ENCODE measurements around the gene SLC47A2.
"Not testable (repeated sequence)": the region's sequence is repeated elsewhere in the genome, so short reads cannot be mapped to it uniquely, and the experiment has no call there.

SLC47A2 gene

GRCh38 chr17:19670908-19671307 is 45.5 kb downstream of the SLC47A2 start:
- Histone ChIP-seq H3K9ac (ENCODE audit: low read depth, low read length, poor library complexity, severe bottlenecking) (no peak overlapping the region), H3K4me3 (ENCODE audit: low read length, poor library complexity, severe bottlenecking) (no peak overlapping the region), H3K27me3 (ENCODE audit: insufficient read depth, low read length, poor library complexity, severe bottlenecking) (no peaks in the 10 kb centered on the region), H3K36me3 (ENCODE audit: insufficient read depth, low read length) (no peaks in the 10 kb centered on the region), H3K9me2 (replicated peaks; ENCODE audit: low read depth, low read length) (no peaks in the 10 kb centered on the region), H2AFZ (ENCODE audit: low read length) (no peak overlapping the region), H3K4me2 (ENCODE audit: low read depth, low read length, poor library complexity, severe bottlenecking) (no peak overlapping the region), H4K20me1 (ENCODE audit: insufficient read depth, low read length, poor library complexity, severe bottlenecking) (no peaks in the 10 kb centered on the region), H3F3A (ENCODE audit: low read depth) (no peaks in the 10 kb centered on the region), H3K9me3 (ENCODE audit: insufficient read depth, low read depth, low read length) (no peaks in the 10 kb centered on the region), H3K79me2 (ENCODE audit: insufficient read depth, low read length) (no peaks in the 10 kb centered on the region), H3K4me1 (ENCODE audit: insufficient read depth, low read length, poor library complexity, severe bottlenecking) (no peaks in the 10 kb centered on the region)
- TF ChIP-seq EZH2phosphoT487 (IDR thresholded peaks at IDR 0.05; ENCODE audit: borderline replicate concordance) (no peak), CTCF (conservative IDR thresholded peaks at IDR 0.05; ENCODE audit: low read length) (no peak)

GRCh38 chr17:19669680-19670079 is 46.7 kb downstream of the SLC47A2 start:
- H3K4me1 ChIP-seq (ENCODE audit: insufficient read depth, low read length, poor library complexity, severe bottlenecking); H3K79me2 ChIP-seq (ENCODE audit: insufficient read depth, low read length); H3K4me3 ChIP-seq (ENCODE audit: low read length, poor library complexity, severe bottlenecking); H2AFZ ChIP-seq (ENCODE audit: low read length); H3K9me2 ChIP-seq (replicated peaks; ENCODE audit: low read depth, low read length); H4K20me1 ChIP-seq (ENCODE audit: insufficient read depth, low read length, poor library complexity, severe bottlenecking); H3K4me2 ChIP-seq (ENCODE audit: low read depth, low read length, poor library complexity, severe bottlenecking); H3F3A ChIP-seq (ENCODE audit: low read depth); H3K9ac ChIP-seq (ENCODE audit: low read depth, low read length, poor library complexity, severe bottlenecking); H3K9me3 ChIP-seq (ENCODE audit: insufficient read depth, low read depth, low read length); H3K36me3 ChIP-seq (ENCODE audit: insufficient read depth, low read length); H3K27me3 ChIP-seq (ENCODE audit: insufficient read depth, low read length, poor library complexity, severe bottlenecking): not testable (repeated sequence)

GRCh38 chr17:19664821-19665181 is 51.6 kb downstream of the SLC47A2 start:
- Histone ChIP-seq H3K9me3 (ENCODE audit: insufficient read depth, low read depth, low read length) (no peaks in the 10 kb centered on the region), H3K79me2 (ENCODE audit: insufficient read depth, low read length) (no peaks in the 10 kb centered on the region), H4K20me1 (ENCODE audit: insufficient read depth, low read length, poor library complexity, severe bottlenecking) (no peaks in the 10 kb centered on the region), H3K36me3 (ENCODE audit: insufficient read depth, low read length) (no peaks in the 10 kb centered on the region), H2AFZ (ENCODE audit: low read length) (no peak overlapping the region), H3K9ac (ENCODE audit: low read depth, low read length, poor library complexity, severe bottlenecking) (no peak overlapping the region), H3K9me2 (replicated peaks; ENCODE audit: low read depth, low read length) (no peaks in the 10 kb centered on the region), H3F3A (ENCODE audit: low read depth) (no peaks in the 10 kb centered on the region), H3K27me3 (ENCODE audit: insufficient read depth, low read length, poor library complexity, severe bottlenecking) (peaks cover 7% of the 10 kb centered on the region), H3K4me2 (ENCODE audit: low read depth, low read length, poor library complexity, severe bottlenecking) (no peak overlapping the region), H3K4me3 (ENCODE audit: low read length, poor library complexity, severe bottlenecking) (no peak overlapping the region), H3K4me1 (ENCODE audit: insufficient read depth, low read length, poor library complexity, severe bottlenecking) (no peaks in the 10 kb centered on the region)
- no peak for TF ChIP-seq EZH2phosphoT487 (IDR thresholded peaks at IDR 0.05; ENCODE audit: borderline replicate concordance)
- TF ChIP-seq CTCF (conservative IDR thresholded peaks at IDR 0.05; ENCODE audit: low read length) = no peak

GRCh38 chr17:19664136-19664820 is 52.1 kb downstream of the SLC47A2 start:
- no peaks in the 10 kb centered on the region for H3K4me1 ChIP-seq (ENCODE audit: insufficient read depth, low read length, poor library complexity, severe bottlenecking)
- H4K20me1 ChIP-seq (ENCODE audit: insufficient read depth, low read length, poor library complexity, severe bottlenecking) = no peaks in the 10 kb centered on the region
- TF ChIP-seq CTCF (conservative IDR thresholded peaks at IDR 0.05; ENCODE audit: low read length) (no peak), EZH2phosphoT487 (IDR thresholded peaks at IDR 0.05; ENCODE audit: borderline replicate concordance) (no peak)
- H3K4me3 ChIP-seq (ENCODE audit: low read length, poor library complexity, severe bottlenecking) = no peak overlapping the region
- H3K9me2 ChIP-seq (replicated peaks; ENCODE audit: low read depth, low read length) = no peaks in the 10 kb centered on the region
- peaks cover 7% of the 10 kb centered on the region for H3K27me3 ChIP-seq (ENCODE audit: insufficient read depth, low read length, poor library complexity, severe bottlenecking)
- no peak overlapping the region for H3K9ac ChIP-seq (ENCODE audit: low read depth, low read length, poor library complexity, severe bottlenecking)
- no peak overlapping the region for H3K4me2 ChIP-seq (ENCODE audit: low read depth, low read length, poor library complexity, severe bottlenecking)
- H3F3A ChIP-seq (ENCODE audit: low read depth) = no peaks in the 10 kb centered on the region
- H3K36me3 ChIP-seq (ENCODE audit: insufficient read depth, low read length) = no peaks in the 10 kb centered on the region
- no peak overlapping the region for H2AFZ ChIP-seq (ENCODE audit: low read length)
- H3K9me3 ChIP-seq (ENCODE audit: insufficient read depth, low read depth, low read length) = no peaks in the 10 kb centered on the region
- no peaks in the 10 kb centered on the region for H3K79me2 ChIP-seq (ENCODE audit: insufficient read depth, low read length)

Data from Loucy (cell line).